Epithelial cell of esophagus (primary cell): ENCODE data around the gene SLC22A2.

Experiments
- DNase-seq: peaks from one replicate; pipeline ENCODE4 v3.0.0; 2010; ENCODE audit warnings: low read depth
- H3K4me3 ChIP-seq: 2 replicates; pipeline ENCODE4 v1.5.1; 2011; ENCODE audit warnings: mild to moderate bottlenecking, low read length, control low read depth
- CTCF ChIP-seq: IDR thresholded peaks from 2 replicates; pipeline ENCODE4 v1.5.1; 2011; ENCODE audit warnings: low read depth, mild to moderate bottlenecking, low read length, control low read depth, inconsistent platforms; ENCODE audit not compliant: insufficient read depth; ENCODE audit errors: missing control alignments

SLC22A2 gene

GRCh38 chr6:160278786-160279310 is 20.2 kb upstream of the SLC22A2 start:
- no peak for DNase-seq
- no peak overlapping the region for H3K4me3 ChIP-seq
- TF ChIP-seq CTCF, result no peak

- no peak for DNase-seq
- H3K4me3 ChIP-seq, result no peak overlapping the region
- no peak for TF ChIP-seq CTCF
These were observed 19.7 kb upstream of the SLC22A2 start for GRCh38 chr6:160278311-160278710.

GRCh38 chr6:160277546-160277945 is 18.9 kb upstream of the SLC22A2 start:
- TF ChIP-seq CTCF, result no peak
- no peak overlapping the region for H3K4me3 ChIP-seq
- no peak for DNase-seq

- H3K4me3 ChIP-seq, result no peak overlapping the region
- no peak for TF ChIP-seq CTCF
- no peak for DNase-seq
These were observed 18.5 kb upstream of the SLC22A2 start for GRCh38 chr6:160277144-160277543.

GRCh38 chr6:160276126-160276525 is 17.5 kb upstream of the SLC22A2 start:
- H3K4me3 ChIP-seq, result no peak overlapping the region
- no peak for TF ChIP-seq CTCF
- no peak for DNase-seq

GRCh38 chr6:160275511-160276003 is 16.9 kb upstream of the SLC22A2 start:
- no peak for DNase-seq
- no peak for TF ChIP-seq CTCF

GRCh38 chr6:160274871-160275510 is 16.4 kb upstream of the SLC22A2 start:
- H3K4me3 ChIP-seq, result no peak overlapping the region
- no peak for TF ChIP-seq CTCF
- no peak for DNase-seq

More at GRCh38 chr6:160275511-160276003, 16.9 kb upstream of the SLC22A2 start:
- H3K4me3 ChIP-seq, result no peak overlapping the region
